Mucosa of descending colon (tissue), 3 donors: ENCODE data around the gene TMC8. TPM values are rescaled to one million over a fixed set of nuclear protein-coding genes. Genes with fewer than 3 reads are reported as not detected.

Experiments used
- ATAC-seq: fragments of 200-7000 bp; cut with Tn5 transposase; one replicate; pipeline ENCODE4 v1.9.1; 2020; ENCODE audit warnings: mild to moderate bottlenecking, moderate library complexity
- DNase-seq, 3 donors: peaks; one replicate each; pipeline ENCODE4 v3.0.0-alpha.2; 2020
- H3K36me3 ChIP-seq: fragments of 200-600 bp; one replicate; pipeline ENCODE4 v1.8.0; 2021; ENCODE audit warnings: low read depth, mild to moderate bottlenecking
- H3K4me1 ChIP-seq: fragments of 200-600 bp; one replicate; pipeline ENCODE4 v1.8.0; 2021; ENCODE audit warnings: low read depth, mild to moderate bottlenecking
- H3K4me3 ChIP-seq: fragments of 200-600 bp; one replicate; pipeline ENCODE4 v1.8.0; 2021; ENCODE audit warnings: mild to moderate bottlenecking
- H3K9me3 ChIP-seq: fragments of 200-600 bp; one replicate; pipeline ENCODE4 v1.8.0; 2021; ENCODE audit warnings: mild to moderate bottlenecking
- intact Hi-C, 2 donors: fragments of 100-400 bp; cut with DNase I in 1 of 2; cut with micrococcal nuclease in 1 of 2; formaldehyde crosslinking; loops; one replicate each; pipeline versions ENCODE4 v1.11.0 to v1.11.1; 2022; cut with DNase I, micrococcal nuclease
- total RNA-seq, 3 donors: library from RNA; stranded (reverse); fragmentation: NEBNext Ultra II Directional in 2 of 3; extraction: Animal tissue kit (Norgen Biotek cat#: 25700) in 2 of 3; gene quantifications; one replicate each; pipeline versions ENCODE4 v1.2.1 to v1.2.4, GENCODE V29; 2021 to 2023
- TF ChIP-seq, protein P1 (sequence below): fragments of 200-600 bp; IDR thresholded peaks from one replicate; pipeline ENCODE4 v1.8.0; 2022; ENCODE audit warnings: antibody characterized with exemption, mild to moderate bottlenecking
- donor health status: DM: no; HTN: no; CAD: no; lungs with moderate emphysema.
- donor health status: DM: no; HTN: no; CAD: no.
- donor health status: DM: no; HTN: yes; CAD: no.

Gene TMC8
- total RNA-seq, 3 donors from 2014 or later, result 6.0 to 11.4 (median 8.5) TPM

DNA sequence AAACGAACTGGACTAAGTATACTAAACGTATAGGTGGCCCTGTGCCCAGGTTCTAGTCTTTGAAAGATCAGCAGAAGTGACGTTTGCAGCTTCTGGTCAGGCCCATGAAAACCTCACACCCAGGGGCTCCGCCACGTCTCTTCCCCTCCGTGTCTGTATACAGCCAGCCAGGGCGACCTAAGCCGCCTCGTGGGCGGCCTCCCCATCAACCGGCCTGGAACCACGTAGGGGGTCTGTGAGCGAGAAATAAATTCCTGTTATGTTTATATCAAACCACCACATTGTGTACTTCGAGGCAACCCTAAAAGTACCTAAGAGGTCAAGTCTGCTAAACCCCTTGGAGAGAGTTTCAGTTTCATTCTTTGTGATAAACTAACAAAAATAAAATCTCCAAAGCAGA lies 49.5 kb downstream of the TMC8 start:
- TF ChIP-seq, protein P1, sequence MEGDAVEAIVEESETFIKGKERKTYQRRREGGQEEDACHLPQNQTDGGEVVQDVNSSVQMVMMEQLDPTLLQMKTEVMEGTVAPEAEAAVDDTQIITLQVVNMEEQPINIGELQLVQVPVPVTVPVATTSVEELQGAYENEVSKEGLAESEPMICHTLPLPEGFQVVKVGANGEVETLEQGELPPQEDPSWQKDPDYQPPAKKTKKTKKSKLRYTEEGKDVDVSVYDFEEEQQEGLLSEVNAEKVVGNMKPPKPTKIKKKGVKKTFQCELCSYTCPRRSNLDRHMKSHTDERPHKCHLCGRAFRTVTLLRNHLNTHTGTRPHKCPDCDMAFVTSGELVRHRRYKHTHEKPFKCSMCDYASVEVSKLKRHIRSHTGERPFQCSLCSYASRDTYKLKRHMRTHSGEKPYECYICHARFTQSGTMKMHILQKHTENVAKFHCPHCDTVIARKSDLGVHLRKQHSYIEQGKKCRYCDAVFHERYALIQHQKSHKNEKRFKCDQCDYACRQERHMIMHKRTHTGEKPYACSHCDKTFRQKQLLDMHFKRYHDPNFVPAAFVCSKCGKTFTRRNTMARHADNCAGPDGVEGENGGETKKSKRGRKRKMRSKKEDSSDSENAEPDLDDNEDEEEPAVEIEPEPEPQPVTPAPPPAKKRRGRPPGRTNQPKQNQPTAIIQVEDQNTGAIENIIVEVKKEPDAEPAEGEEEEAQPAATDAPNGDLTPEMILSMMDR, result no peak
- DNase-seq (peak in 1 of 3 donors; percentile 46), ATAC-seq (no peak)
- Histone ChIP-seq H3K36me3 (no peaks in the 10 kb centered on the region), H3K9me3 (no peaks in the 10 kb centered on the region), H3K4me1 (peaks cover 30% of the 10 kb centered on the region), H3K4me3 (no peak overlapping the region)
- intact Hi-C loops, result no loop called here

DNA sequence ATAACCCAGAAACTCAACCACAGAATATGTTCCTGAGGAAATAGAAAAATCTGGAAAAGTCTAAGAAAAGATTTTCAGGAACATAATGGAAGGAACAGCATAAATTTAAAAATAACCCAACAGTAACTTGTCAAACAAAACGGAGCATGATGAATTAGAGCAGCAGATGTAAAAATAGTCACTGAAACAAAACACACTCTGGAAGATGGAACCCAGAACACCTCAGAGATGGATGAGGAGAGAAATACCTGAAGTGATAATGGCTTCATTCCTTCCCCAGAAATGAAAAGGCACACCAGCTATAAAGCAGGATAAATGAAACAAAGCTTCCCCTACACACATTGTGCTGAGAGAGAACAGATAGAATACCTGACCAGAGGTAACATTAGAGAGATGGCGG lies 49.9 kb downstream of the TMC8 start:
- Histone ChIP-seq H3K9me3 (no peaks in the 10 kb centered on the region), H3K4me3 (no peak overlapping the region), H3K4me1 (peaks cover 26% of the 10 kb centered on the region), H3K36me3 (no peaks in the 10 kb centered on the region)
- no peak for ATAC-seq
- TF ChIP-seq, protein P1, result no peak
- intact Hi-C loops, result no loop called here
- DNase-seq, result no peak

DNA sequence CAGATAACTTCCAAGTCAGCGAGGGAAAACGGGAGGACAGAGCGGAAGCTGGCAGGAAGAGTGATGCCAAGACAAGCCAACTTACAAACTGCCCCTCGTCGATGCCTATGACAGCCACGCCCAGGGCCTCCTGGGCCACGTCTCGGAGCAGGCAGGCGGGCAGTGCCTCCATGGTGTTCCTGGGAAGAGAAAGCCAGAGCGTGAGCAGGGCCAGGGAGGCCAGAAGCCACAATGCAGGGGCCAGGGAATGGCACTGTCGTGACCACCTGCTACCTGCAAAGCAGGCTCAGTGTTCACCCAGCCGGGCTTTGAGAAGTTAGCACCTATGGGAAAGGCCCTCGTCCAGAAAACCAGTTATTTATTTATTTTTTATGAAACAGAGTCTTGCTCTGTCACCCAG lies 51.9 kb downstream of the TMC8 start:
- no peak for ATAC-seq
- Histone ChIP-seq H3K4me3 (no peak overlapping the region), H3K9me3 (no peaks in the 10 kb centered on the region), H3K4me1 (peaks cover 8% of the 10 kb centered on the region), H3K36me3 (no peaks in the 10 kb centered on the region)
- TF ChIP-seq, protein P1, result no peak
- intact Hi-C loops, result no loop called here
- no peak for DNase-seq

DNA sequence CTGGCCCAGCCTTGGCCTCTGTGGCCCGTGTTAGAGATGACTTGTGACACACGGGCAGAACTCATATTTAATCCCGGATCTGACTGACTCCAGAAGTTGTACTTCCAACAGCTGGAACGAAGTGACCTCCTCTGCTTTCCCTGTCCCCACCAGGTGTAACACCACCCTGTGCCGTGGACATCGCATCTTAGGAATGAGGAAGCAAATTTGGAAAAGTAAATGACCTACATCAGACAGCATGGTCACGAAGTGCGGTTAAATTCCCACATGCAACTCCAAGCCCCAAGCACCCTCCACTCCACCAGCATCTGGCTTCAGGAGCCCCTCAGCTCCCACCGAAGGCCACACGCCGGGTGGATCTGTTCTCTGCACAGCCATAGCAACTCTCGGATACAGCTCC lies 53.3 kb downstream of the TMC8 start:
- DNase-seq (no peak), ATAC-seq (no peak)
- Histone ChIP-seq H3K9me3 (no peaks in the 10 kb centered on the region), H3K4me1 (peaks cover 9% of the 10 kb centered on the region), H3K36me3 (no peaks in the 10 kb centered on the region), H3K4me3 (no peak overlapping the region)
- intact Hi-C loops, result no loop called here
- TF ChIP-seq, protein P1, result no peak

DNA sequence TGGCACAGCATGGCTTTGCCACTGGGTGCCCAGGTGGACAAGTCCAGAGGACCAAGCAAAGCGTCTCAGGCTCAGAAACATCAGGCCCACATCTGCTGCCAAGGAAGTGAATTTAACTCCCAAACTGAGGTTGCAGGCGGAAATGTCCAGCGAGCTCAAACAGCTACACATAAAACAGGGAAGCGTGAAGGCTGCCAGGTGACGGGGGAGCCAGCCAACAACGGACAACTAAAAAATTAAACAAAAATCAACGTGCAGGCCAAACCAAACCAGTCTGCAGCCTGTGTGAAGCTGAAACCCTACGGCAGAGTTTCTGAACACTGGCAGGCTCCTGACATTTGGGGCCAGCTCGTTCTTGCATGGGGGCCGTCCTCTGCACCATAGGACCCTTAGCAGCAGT lies 53.8 kb downstream of the TMC8 start:
- no peak for DNase-seq
- TF ChIP-seq, protein P1, result no peak
- ATAC-seq, result no peak
- H3K36me3 ChIP-seq, result no peaks in the 10 kb centered on the region
- H3K4me1 ChIP-seq, result peaks cover 5% of the 10 kb centered on the region
- no peaks in the 10 kb centered on the region for H3K9me3 ChIP-seq
- no peak overlapping the region for H3K4me3 ChIP-seq
- intact Hi-C loops, result no loop called here

DNA sequence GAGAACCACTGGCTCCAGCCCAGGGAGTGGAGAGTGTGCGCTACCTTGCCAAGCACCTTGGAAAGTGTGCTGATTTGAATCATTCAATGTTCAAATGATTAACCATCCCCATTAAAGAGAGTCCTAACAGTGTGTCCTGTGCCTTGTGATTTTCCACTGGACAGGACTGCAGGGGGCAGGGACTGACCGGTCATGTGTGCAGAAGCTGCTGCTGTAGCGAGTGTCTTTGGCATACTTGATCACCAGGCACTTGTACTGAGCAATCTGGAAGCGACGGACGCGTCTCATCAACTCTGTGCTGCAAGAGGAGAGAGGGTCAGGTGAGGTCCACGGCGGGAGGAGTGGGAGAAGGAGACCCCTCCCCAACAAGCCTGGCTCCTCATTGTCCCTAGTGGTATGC lies 54.3 kb downstream of the TMC8 start:
- Histone ChIP-seq H3K36me3 (no peaks in the 10 kb centered on the region), H3K9me3 (no peaks in the 10 kb centered on the region), H3K4me1 (peaks cover 5% of the 10 kb centered on the region), H3K4me3 (no peak overlapping the region)
- intact Hi-C loops, result loop anchor here in 1 of 2 donors (5.0 kb wide), 1 partner anchor 73 kb away; no protein-coding TSS in a partner anchor
- TF ChIP-seq, protein P1, result no peak
- DNase-seq, result no peak
- ATAC-seq, result no peak
